Activated T-cell treated with anti-CD3 and anti-CD28 coated beads, Interleukin-2, amount 50 U/mL, for 24 hours (primary cell): ENCODE results near the gene EIF1AX.

Experiments used
- DNase-seq: peaks from one replicate; pipeline ENCODE4 v3.0.0-alpha.2; 2020
- H3K27ac Mint-ChIP-seq: 2 replicates; pipeline ENCODE4 v1.8.0; 2020; ENCODE audit warnings: mild to moderate bottlenecking, mixed read lengths
- H3K27me3 Mint-ChIP-seq: 2 replicates; pipeline ENCODE4 v1.8.0; 2020; ENCODE audit warnings: mixed read lengths
- H3K36me3 Mint-ChIP-seq: 2 replicates; pipeline ENCODE4 v1.8.0; 2020; ENCODE audit warnings: low read depth, mixed read lengths
- H3K4me1 Mint-ChIP-seq: 2 replicates; pipeline ENCODE4 v1.8.0; 2020; ENCODE audit warnings: low read depth, mixed read lengths
- H3K4me3 Mint-ChIP-seq: 2 replicates; pipeline ENCODE4 v1.8.0; 2020; ENCODE audit warnings: mild to moderate bottlenecking, moderate library complexity, mixed read lengths
- H3K9me3 Mint-ChIP-seq: 2 replicates; pipeline ENCODE4 v1.8.0; 2020; ENCODE audit warnings: mixed read lengths

Gene EIF1AX

GRCh38 chrX:20112022-20112774 is 29.4 kb downstream of the EIF1AX start:
- Mint-ChIP-seq H3K4me3 (no peak overlapping the region), H3K4me1 (peaks cover 4% of the 10 kb centered on the region), H3K27me3 (peaks cover 25% of the 10 kb centered on the region), H3K9me3 (no peaks in the 10 kb centered on the region), H3K27ac (no peak overlapping the region), H3K36me3 (no peaks in the 10 kb centered on the region)
- DNase-seq: no peak

GRCh38 chrX:20111271-20111670 is 30.4 kb downstream of the EIF1AX start:
- Mint-ChIP-seq H3K36me3 (no peaks in the 10 kb centered on the region), H3K27me3 (peaks cover 20% of the 10 kb centered on the region), H3K27ac (no peak overlapping the region), H3K4me1 (peaks cover 2% of the 10 kb centered on the region), H3K4me3 (no peak overlapping the region), H3K9me3 (no peaks in the 10 kb centered on the region)
- no peak for DNase-seq

GRCh38 chrX:20101934-20102581 is 39.6 kb downstream of the EIF1AX start:
- Mint-ChIP-seq H3K27me3 (no peaks in the 10 kb centered on the region), H3K4me3 (no peak overlapping the region), H3K36me3 (no peaks in the 10 kb centered on the region), H3K27ac (no peak overlapping the region), H3K4me1 (peaks cover 7% of the 10 kb centered on the region), H3K9me3 (no peaks in the 10 kb centered on the region)
- DNase-seq: no peak

GRCh38 chrX:20091499-20091898 is 50.1 kb downstream of the EIF1AX start:
- Mint-ChIP-seq H3K4me1 (no peaks in the 10 kb centered on the region), H3K27ac (no peak overlapping the region), H3K36me3 (no peaks in the 10 kb centered on the region), H3K9me3 (no peaks in the 10 kb centered on the region), H3K27me3 (peaks cover 23% of the 10 kb centered on the region), H3K4me3 (no peak overlapping the region)
- DNase-seq: no peak

- DNase-seq: no peak
- Mint-ChIP-seq H3K4me1 (no peaks in the 10 kb centered on the region), H3K27ac (no peak overlapping the region), H3K9me3 (no peaks in the 10 kb centered on the region), H3K36me3 (no peaks in the 10 kb centered on the region), H3K27me3 (peaks cover 23% of the 10 kb centered on the region), H3K4me3 (no peak overlapping the region)
Measured at GRCh38 chrX:20089845-20090244, 51.8 kb downstream of the EIF1AX start.

GRCh38 chrX:20080277-20080676 is 61.4 kb downstream of the EIF1AX start:
- Mint-ChIP-seq H3K4me1 (no peaks in the 10 kb centered on the region), H3K4me3 (no peak overlapping the region), H3K27ac (no peak overlapping the region), H3K9me3 (no peaks in the 10 kb centered on the region), H3K27me3 (peaks cover 2% of the 10 kb centered on the region), H3K36me3 (no peaks in the 10 kb centered on the region)
- DNase-seq: no peak
